Smooth muscle cell (in vitro differentiated cells): ENCODE measurements around the gene DISP3. TPM values are rescaled to one million over a fixed set of nuclear protein-coding genes. Genes with fewer than 3 reads are reported as not detected.

Source experiments
- DNase-seq: peaks from one replicate; lab custom pipeline; 2025; ENCODE audit not compliant: unreplicated experiment; lab: John Stamatoyannopoulos, UW
- H2AFZ ChIP-seq: fragments of 200-600 bp; sonication (generic); 2 replicates; pipeline ENCODE4 v1.6.0; 2016; ENCODE audit warnings: antibody characterized with exemption, low read depth, mild to moderate bottlenecking
- H3F3A ChIP-seq: fragments of 200-600 bp; sonication (generic); 2 replicates; pipeline ENCODE4 v1.6.0; 2017; ENCODE audit warnings: antibody characterized with exemption, low read depth
- H3K27ac ChIP-seq: fragments of 200-600 bp; sonication (generic); 2 replicates; pipeline ENCODE4 v1.5.1; 2016; ENCODE audit warnings: low read depth, mild to moderate bottlenecking
- H3K27me3 ChIP-seq: fragments of 200-600 bp; sonication (generic); 2 replicates; pipeline ENCODE4 v1.6.1; 2016; ENCODE audit warnings: low read depth, mild to moderate bottlenecking
- H3K36me3 ChIP-seq: fragments of 200-600 bp; sonication (generic); 2 replicates; pipeline ENCODE4 v1.5.1; 2016; ENCODE audit warnings: low read depth
- H3K4me1 ChIP-seq: fragments of 200-600 bp; sonication (generic); 2 replicates; pipeline ENCODE4 v1.5.1; 2016; ENCODE audit warnings: low read depth
- H3K4me2 ChIP-seq: fragments of 200-600 bp; sonication (generic); 2 replicates; pipeline ENCODE4 v1.6.0; 2016; ENCODE audit warnings: mild to moderate bottlenecking
- H3K4me3 ChIP-seq: fragments of 200-600 bp; sonication (generic); 2 replicates; pipeline ENCODE4 v1.5.1; 2016; ENCODE audit warnings: mild to moderate bottlenecking
- H3K79me2 ChIP-seq: fragments of 200-600 bp; sonication (generic); 2 replicates; pipeline ENCODE4 v1.6.0; 2016; ENCODE audit warnings: low read depth, mild to moderate bottlenecking
- H3K9ac ChIP-seq: fragments of 200-600 bp; sonication (generic); 2 replicates; pipeline ENCODE4 v1.6.0; 2016; ENCODE audit warnings: low read depth
- H3K9me3 ChIP-seq: fragments of 200-600 bp; sonication (generic); replicated peaks from 2 replicates; pipeline ENCODE4 v1.5.1; 2016; ENCODE audit warnings: low read depth
- H4K20me1 ChIP-seq: fragments of 200-600 bp; sonication (generic); 2 replicates; pipeline ENCODE4 v1.6.0; 2016; ENCODE audit warnings: low read depth
- CTCF ChIP-seq: fragments of 200-600 bp; sonication (generic); IDR thresholded peaks from 2 replicates; pipeline ENCODE4 v1.5.1; 2017; ENCODE audit warnings: borderline replicate concordance, mild to moderate bottlenecking, antibody characterized with exemption; ENCODE audit not compliant: insufficient read depth, poor library complexity, severe bottlenecking
- WGBS: methylation state at CpG from one replicate; pipeline ENCODE4 v1.1.7; 2016; ENCODE audit warnings: low lambda C conversion rate; 5-methylcytosine and 5-hydroxymethylcytosine counted together
- polyA plus RNA-seq: library from polyadenylated mRNA; unstranded; fragments of >200 nt; fragmentation: Nextera tagmentation; extraction: Ambion mirVana; gene quantifications from 2 replicates; pipeline ENCODE4 v1.2.1, GENCODE V29; 2016
- total RNA-seq: library from RNA; depleted of rRNA; stranded (reverse); fragments of >200 nt; gene quantifications from 2 replicates; pipeline ENCODE4 v1.2.3, GENCODE V29; 2014

DISP3 gene
- total and polyA plus RNA-seq, 2 experiments from 2014 or later: 0.17 TPM; not detected in 1

GRCh38 chr1:11525151-11525505 lies 46.2 kb downstream of the DISP3 start:
- WGBS: 94% methylated on average over 8 of the region's 8 CpGs
- Histone ChIP-seq H3K4me3 (no peak overlapping the region), H3K27ac (no peak overlapping the region), H3K4me2 (no peak overlapping the region), H3K4me1 (no peaks in the 10 kb centered on the region), H3K27me3 (no peaks in the 10 kb centered on the region), H3K9ac (no peak overlapping the region), H3K9me3 (no peaks in the 10 kb centered on the region), H3K36me3 (no peaks in the 10 kb centered on the region), H3K79me2 (no peaks in the 10 kb centered on the region), H3F3A (no peaks in the 10 kb centered on the region), H4K20me1 (no peaks in the 10 kb centered on the region), H2AFZ (no peak overlapping the region)
- TF ChIP-seq CTCF: no peak
- no peak for DNase-seq

- TF ChIP-seq CTCF: no peak
- 89% methylated on average over 7 of the region's 7 CpGs for WGBS
- H3K36me3 ChIP-seq: no peaks in the 10 kb centered on the region
- H2AFZ ChIP-seq: no peak overlapping the region
- no peaks in the 10 kb centered on the region for H3K79me2 ChIP-seq
- H3K4me3 ChIP-seq: no peak overlapping the region
- no peaks in the 10 kb centered on the region for H4K20me1 ChIP-seq
- H3F3A ChIP-seq: no peaks in the 10 kb centered on the region
- H3K9me3 ChIP-seq: no peaks in the 10 kb centered on the region
- no peaks in the 10 kb centered on the region for H3K4me1 ChIP-seq
- H3K27ac ChIP-seq: no peak overlapping the region
- no peak overlapping the region for H3K4me2 ChIP-seq
- no peak for DNase-seq
- no peaks in the 10 kb centered on the region for H3K27me3 ChIP-seq
- H3K9ac ChIP-seq: no peak overlapping the region
Measured at GRCh38 chr1:11525516-11525915, 46.6 kb downstream of the DISP3 start.

GRCh38 chr1:11526071-11526895 lies 47.3 kb downstream of the DISP3 start:
- Histone ChIP-seq H3K79me2 (no peaks in the 10 kb centered on the region), H2AFZ (no peak overlapping the region)

More at GRCh38 chr1:11526071-11526895, 47.3 kb downstream of the DISP3 start:
- H3F3A ChIP-seq: no peaks in the 10 kb centered on the region
- no peaks in the 10 kb centered on the region for H3K4me1 ChIP-seq
- TF ChIP-seq CTCF: no peak
- WGBS: 87% methylated on average over 26 of the region's 26 CpGs
- no peak overlapping the region for H3K4me3 ChIP-seq
- no peak for DNase-seq
- H4K20me1 ChIP-seq: no peaks in the 10 kb centered on the region
- no peak overlapping the region for H3K4me2 ChIP-seq
- no peaks in the 10 kb centered on the region for H3K36me3 ChIP-seq
- no peaks in the 10 kb centered on the region for H3K27me3 ChIP-seq
- no peak overlapping the region for H3K9ac ChIP-seq
- H3K27ac ChIP-seq: no peak overlapping the region
- H3K9me3 ChIP-seq: no peaks in the 10 kb centered on the region
